NCI-H1417 treated with DMSO at 0.1 percent for 48 hours (cell line): ENCODE measurements around the gene GRK5.

ENCODE experiments used
- DNase-seq: peaks from one replicate; lab custom pipeline; 2025; lab: John Stamatoyannopoulos, UW

GRK5 gene

DNA sequence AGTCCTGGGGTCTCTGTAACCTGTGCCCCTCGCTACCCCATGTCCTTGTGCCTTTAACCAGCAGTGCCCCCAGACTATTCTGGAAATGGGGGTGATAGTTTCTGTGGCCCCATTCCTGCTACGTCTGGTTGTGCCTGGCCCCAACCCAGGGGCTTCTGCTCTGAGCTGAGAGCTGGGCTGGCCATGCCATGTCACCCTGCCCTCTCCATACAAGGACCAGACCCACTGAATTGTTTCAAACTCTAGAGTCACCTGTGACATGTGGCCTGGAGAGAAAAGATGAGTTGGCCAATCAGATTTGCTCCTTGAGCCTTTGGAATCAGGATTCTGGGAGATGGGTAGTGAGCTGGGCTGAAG, 108.6 kb downstream of the GRK5 start:
- no peak for DNase-seq

GRCh38 chr10:119316729-119317097, 109.3 kb downstream of the GRK5 start:
- no peak for DNase-seq

DNA sequence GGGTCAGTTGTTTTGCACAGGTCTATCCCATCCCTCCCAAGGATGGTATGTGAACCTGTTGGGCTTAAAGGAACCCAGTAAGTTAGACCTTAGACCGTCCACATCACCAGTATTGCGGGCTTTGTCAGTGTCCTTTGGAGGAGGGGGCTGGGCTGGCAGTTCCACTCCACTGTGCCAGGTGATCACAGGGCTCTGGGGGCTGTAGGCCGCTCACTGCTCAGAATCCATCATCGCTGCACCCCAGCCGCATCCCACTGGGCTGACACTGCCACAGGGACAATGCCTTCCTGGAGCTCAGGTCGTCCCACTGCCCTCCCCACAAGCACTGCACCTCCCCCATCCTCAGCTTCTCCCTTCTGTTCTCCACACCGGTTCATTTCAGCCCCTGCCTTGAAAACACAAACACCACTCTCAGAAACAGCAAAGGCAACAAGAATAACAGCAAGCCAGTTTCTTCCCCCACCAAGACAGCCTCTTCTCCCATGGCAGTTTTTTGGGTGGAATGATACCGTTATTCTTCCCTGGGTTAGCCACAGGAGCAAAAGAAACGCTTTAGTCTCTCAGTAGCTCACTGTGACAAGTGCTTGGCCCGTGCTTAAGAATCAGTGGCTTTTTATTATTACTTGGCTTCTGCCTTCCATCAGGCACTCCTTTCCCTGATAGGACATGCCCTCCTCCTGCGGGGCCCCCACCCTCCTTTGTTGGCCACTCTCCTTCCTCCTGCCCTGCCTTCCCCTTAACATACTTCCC, 111.2 kb downstream of the GRK5 start:
- no peak for DNase-seq

DNA sequence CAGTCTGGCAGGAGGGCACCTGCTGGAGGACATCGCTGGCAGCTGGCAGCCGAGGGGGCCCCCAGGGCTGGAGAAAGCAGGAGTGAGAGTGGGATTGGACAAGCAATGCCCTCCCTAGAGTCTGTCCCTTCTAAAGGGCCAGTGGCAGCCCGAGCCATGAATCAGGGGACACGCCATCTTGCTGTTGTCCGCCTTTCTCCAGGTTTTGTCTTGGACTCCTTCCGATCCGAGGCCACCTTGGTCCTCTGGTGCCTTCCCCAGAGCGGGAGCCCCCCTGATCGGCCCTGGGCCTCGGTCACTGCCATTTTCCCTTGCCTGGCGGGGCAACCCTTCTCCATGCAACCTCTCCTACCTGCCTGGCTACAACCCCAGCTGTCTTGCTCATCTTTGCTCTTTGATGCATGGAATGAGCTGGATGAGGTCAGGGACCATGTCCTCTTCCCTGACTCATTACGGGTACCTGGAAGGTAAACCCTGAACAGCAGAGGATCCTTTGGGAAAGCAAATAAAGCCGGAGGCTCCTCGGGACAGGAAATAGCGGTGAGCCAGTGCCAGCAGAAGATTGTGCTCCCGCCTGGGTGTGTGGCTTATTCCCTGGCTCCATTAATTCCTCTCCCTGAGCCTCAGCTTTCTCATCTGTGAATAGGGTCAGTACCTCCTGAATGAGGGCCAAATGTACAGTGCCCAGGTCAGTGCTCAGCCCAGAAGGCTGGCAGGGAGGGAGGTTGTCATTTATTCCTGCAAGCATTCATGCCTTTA, 112.0 kb downstream of the GRK5 start:
- no peak for DNase-seq

GRCh38 chr10:119319920-119320258, 112.5 kb downstream of the GRK5 start:
- DNase-seq = no peak

GRCh38 chr10:119320981-119321380, 113.6 kb downstream of the GRK5 start:
- DNase-seq = no peak

GRCh38 chr10:119323085-119324016, 116.0 kb downstream of the GRK5 start:
- no peak for DNase-seq

DNA sequence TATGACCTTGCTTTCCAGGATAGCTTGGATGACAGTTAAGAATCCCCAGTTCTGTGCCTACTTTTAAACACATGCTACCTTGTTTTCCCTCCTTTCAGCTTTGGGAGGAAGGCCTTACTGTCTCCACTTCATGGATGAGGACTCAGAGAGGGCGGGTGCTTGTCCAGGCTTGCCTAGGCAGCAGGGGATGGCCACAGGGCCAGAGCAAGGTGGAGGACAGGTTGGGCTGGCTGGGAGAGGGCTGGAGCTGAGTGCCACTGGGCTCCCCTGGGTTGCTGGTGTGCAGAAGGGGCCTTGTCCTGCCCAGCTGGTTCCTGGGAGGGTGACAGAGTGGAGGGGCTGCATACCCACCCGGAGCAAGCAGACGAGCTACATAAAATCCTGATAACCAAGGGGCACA, 117.8 kb downstream of the GRK5 start:
- no peak for DNase-seq

- DNase-seq = no peak
These were observed 118.8 kb downstream of the GRK5 start for GRCh38 chr10:119326167-119326566.

- no peak for DNase-seq
These were observed 119.8 kb downstream of the GRK5 start for GRCh38 chr10:119327096-119327745.

DNA sequence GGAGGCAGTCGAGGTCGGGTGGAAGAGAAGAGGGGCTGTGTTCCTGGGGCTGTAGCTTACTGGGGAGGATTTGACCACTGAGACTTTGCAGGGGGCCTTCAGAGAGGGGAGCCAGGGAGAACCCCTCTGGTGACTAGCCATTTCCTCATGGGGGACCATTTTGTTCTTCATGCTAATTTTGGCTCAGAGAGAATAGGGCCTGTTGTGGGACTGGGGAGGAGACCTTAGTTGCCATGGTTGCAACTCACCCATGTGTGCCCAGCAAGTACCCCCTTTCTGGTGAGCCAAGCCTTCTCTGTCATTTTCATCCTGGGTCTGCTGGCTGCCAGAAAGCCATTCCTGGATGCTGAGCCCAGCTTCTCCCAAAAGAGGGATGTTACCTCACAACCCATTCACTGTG, 120.9 kb downstream of the GRK5 start:
- no peak for DNase-seq

- no peak for DNase-seq
These were observed 123.0 kb downstream of the GRK5 start for GRCh38 chr10:119330342-119330741.

DNA sequence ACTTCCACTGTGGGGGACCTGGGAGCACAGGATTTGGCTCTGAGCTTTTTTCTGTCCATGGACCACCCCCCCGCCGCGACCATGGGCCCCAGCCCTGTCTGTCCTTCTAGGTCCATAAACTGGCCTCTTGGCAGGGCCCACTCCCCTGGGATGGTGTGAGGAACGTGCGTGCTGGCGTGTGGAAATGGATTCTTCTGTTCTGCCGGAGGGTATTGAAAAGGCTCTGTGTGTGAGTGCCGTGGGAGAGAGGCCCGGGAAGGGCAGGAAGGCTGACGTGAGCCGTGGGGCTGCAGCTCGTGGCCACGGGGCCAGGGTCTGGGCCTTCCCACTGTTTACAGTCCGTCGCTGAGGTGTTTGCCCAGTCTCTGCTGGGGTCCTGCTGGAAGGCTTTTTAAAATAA, 123.7 kb downstream of the GRK5 start:
- no peak for DNase-seq

- no peak for DNase-seq
These were observed 125.9 kb downstream of the GRK5 start for GRCh38 chr10:119333146-119333792.

DNA sequence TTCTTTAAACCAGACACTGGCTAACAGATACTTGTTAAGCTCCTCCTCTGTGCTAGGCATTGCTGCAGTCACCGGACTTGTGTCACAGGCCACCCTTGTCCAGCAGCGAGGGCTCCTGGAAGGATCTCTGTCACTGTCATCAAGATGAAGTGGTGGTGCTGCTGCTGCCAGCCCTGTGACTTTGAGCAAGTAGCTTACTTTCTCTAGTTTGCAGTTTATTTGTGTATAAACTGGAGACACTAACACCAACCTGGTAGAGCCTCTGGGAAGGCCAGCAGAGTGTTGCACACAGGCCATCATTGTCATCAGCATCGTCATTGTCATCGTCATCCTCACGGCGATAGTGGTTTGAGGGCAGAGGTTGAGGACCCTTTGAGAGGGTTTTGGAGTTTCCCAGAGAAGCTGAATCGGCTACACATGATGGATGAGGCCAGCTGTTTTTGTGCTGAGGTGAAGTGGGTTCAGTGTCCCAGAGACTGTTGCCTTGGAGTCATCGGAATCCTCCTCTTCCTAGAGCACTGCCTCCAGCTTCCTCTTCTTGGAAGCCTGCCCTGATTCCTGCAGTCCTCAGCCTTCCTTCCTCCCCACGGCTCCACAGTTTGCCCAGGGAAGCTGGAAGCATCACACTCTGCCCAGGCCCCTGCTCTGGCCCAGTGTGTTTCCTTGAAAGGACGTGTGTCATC, 128.4 kb downstream of the GRK5 start:
- DNase-seq = no peak

GRCh38 chr10:119336599-119336998, 129.2 kb downstream of the GRK5 start:
- DNase-seq = no peak

DNA sequence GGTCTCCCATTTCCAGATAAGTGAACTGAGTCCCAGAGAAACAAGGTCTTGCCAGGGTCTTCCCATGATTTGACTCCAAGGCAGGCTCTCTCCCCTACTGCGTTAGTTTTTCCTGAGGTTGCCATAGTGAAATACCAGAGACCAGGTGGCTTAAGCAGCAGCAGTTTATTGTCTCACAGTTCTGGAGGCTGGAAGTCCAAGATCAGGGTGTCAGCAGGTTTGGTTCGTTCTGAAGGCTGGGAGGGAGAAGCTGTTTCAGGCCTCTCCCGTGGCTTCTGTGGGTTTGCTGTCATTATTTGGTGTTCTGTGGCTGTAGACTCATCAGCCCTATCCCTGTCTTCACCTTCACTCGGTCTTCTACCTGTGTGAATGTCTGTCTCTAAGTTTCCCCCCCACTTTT, 129.9 kb downstream of the GRK5 start:
- no peak for DNase-seq

- DNase-seq = no peak
These were observed 130.5 kb downstream of the GRK5 start for GRCh38 chr10:119337796-119338432.

DNA sequence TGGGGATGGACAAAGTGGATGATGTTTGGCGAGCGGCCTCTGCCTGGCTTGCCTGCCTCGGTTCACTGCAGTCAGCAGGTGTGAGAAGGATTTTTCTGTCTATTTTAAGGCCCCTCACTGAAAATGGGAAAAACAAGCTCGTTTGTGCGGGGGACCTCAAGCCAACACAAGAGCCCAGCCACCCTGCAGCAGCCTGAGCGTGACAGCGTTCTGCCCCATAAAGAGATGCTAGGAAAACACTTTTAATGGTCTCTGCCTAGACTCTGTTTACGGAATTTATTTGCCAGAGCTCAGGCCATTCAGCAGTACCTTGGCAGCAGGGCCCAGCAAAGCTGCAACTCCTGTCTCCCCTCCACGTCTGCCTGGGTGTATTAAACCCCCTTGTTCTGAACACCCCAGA, 131.7 kb downstream of the GRK5 start:
- DNase-seq = no peak

GRCh38 chr10:119340893-119341458, 133.6 kb downstream of the GRK5 start:
- no peak for DNase-seq
